HEK293 (cell line): Measurements from ENCODE around the gene HOXC11.
A peak's percentile ranks its signal among the peaks of the same experiment; 100 is the strongest.

Source experiments
- CTCF ChIA-PET: fragments of 350-600 bp; formaldehyde crosslinking; extraction: SDS; loops from one replicate; lab custom pipeline; 2021; ENCODE audit warnings: antibody characterized with exemption; lab: Yijun Ruan, JAX
- POLR2A ChIA-PET: fragments of 300-600 bp; formaldehyde crosslinking; extraction: SDS; loops from one replicate; lab custom pipeline; 2020; ENCODE audit warnings: antibody characterized with exemption, inconsistent platforms; lab: Yijun Ruan, JAX
- H3K27ac ChIP-seq: fragments of 200-500 bp; sonication (Bioruptor generic); 2 replicates; pipeline ENCODE4 v1.5.1; 2014; ENCODE audit warnings: low read depth, low read length, control low read depth, inconsistent platforms; ENCODE audit errors: extremely low read depth
- H3K36me3 ChIP-seq, 2 experiments: fragments of 200-500 bp in 1 of 2; sonication (Bioruptor generic) in 1 of 2; 1 replicate in 1 of 2; 2 replicates in 1 of 2; pipeline ENCODE4 v1.5.1; 2014 to 2017; ENCODE audit warnings: inconsistent platforms in 2 of 2, low read length in 2 of 2; ENCODE audit not compliant: control insufficient read depth in 2 of 2, insufficient read depth in 1 of 2
- H3K4me1 ChIP-seq: fragments of 200-500 bp; sonication (Bioruptor generic); 2 replicates; pipeline ENCODE4 v1.5.1; 2014; ENCODE audit warnings: mild to moderate bottlenecking, low read length, inconsistent platforms; ENCODE audit not compliant: control insufficient read depth, insufficient read depth
- H3K4me3 ChIP-seq: 2 replicates; pipeline ENCODE4 v1.5.1; 2011; ENCODE audit warnings: low read depth, mild to moderate bottlenecking, control low read depth, low read length, moderate library complexity
- H3K9me3 ChIP-seq: fragments of 200-500 bp; sonication (Bioruptor generic); 2 replicates; pipeline ENCODE4 v1.5.1; 2014; ENCODE audit warnings: low read depth, low read length, inconsistent platforms; ENCODE audit not compliant: control insufficient read depth, insufficient read depth
- ATF2 ChIP-seq: fragments of 450-650 bp; formaldehyde crosslinking; IDR thresholded peaks from 2 replicates; pipeline ENCODE4 v1.5.1; 2016; ENCODE audit warnings: missing biosample characterization, missing genetic modification characterization, low read depth
- EGR2 ChIP-seq: fragments of 450-650 bp; formaldehyde crosslinking; IDR thresholded peaks from 2 replicates; pipeline ENCODE4 v1.5.1; 2016; ENCODE audit warnings: low read depth, missing biosample characterization, missing genetic modification characterization
- GLIS2 ChIP-seq: fragments of 450-650 bp; formaldehyde crosslinking; IDR thresholded peaks from 2 replicates; pipeline ENCODE4 v1.5.1; 2016; ENCODE audit warnings: missing biosample characterization, missing genetic modification characterization
- HOXA7 ChIP-seq: sonication (generic); formaldehyde crosslinking; IDR thresholded peaks from 2 replicates; pipeline ENCODE4 v1.8.1; 2022; ENCODE audit warnings: missing genetic modification reagents, borderline replicate concordance
- KLF10 ChIP-seq: fragments of 450-650 bp; IDR thresholded peaks from 2 replicates; pipeline ENCODE4 v1.5.1; 2018; ENCODE audit warnings: missing biosample characterization, mild to moderate bottlenecking, missing genetic modification characterization
- SCRT2 ChIP-seq: fragments of 450-650 bp; formaldehyde crosslinking; IDR thresholded peaks from 2 replicates; pipeline ENCODE4 v1.5.1; 2016; ENCODE audit warnings: missing biosample characterization, missing genetic modification characterization
- SP2 ChIP-seq: fragments of 450-650 bp; formaldehyde crosslinking; IDR thresholded peaks from 2 replicates; pipeline ENCODE4 v1.5.1; 2016; ENCODE audit warnings: missing biosample characterization, missing genetic modification characterization
- SP3 ChIP-seq: fragments of 450-650 bp; formaldehyde crosslinking; IDR thresholded peaks from 2 replicates; pipeline ENCODE4 v1.5.1; 2016; ENCODE audit warnings: missing biosample characterization, missing genetic modification characterization
- TCF7L2 ChIP-seq: IDR thresholded peaks from 2 replicates; pipeline ENCODE4 v1.6.1; 2011; ENCODE audit warnings: low read depth, mild to moderate bottlenecking, inconsistent platforms, low read length, moderate library complexity, borderline replicate concordance
- WT1 ChIP-seq: fragments of 450-650 bp; formaldehyde crosslinking; IDR thresholded peaks from 2 replicates; pipeline ENCODE4 v1.5.1; 2016; ENCODE audit warnings: missing biosample characterization, missing genetic modification characterization
- ZNF121 ChIP-seq: fragments of 450-650 bp; formaldehyde crosslinking; IDR thresholded peaks from 2 replicates; pipeline ENCODE4 v1.5.1; 2016; ENCODE audit warnings: missing biosample characterization, missing genetic modification characterization
- ZNF148 ChIP-seq: fragments of 450-650 bp; formaldehyde crosslinking; IDR thresholded peaks from 2 replicates; pipeline ENCODE4 v1.5.0; 2017; ENCODE audit warnings: missing biosample characterization, missing genetic modification characterization, borderline replicate concordance
- ZNF184 ChIP-seq: fragments of 450-650 bp; IDR thresholded peaks from 2 replicates; pipeline ENCODE4 v1.5.1; 2018; ENCODE audit warnings: missing biosample characterization, mild to moderate bottlenecking, missing genetic modification characterization
- ZNF223 ChIP-seq: fragments of 450-650 bp; formaldehyde crosslinking; IDR thresholded peaks from 2 replicates; pipeline ENCODE4 v1.5.1; 2016; ENCODE audit warnings: missing biosample characterization, missing genetic modification characterization
- ZNF239 ChIP-seq: fragments of 450-650 bp; formaldehyde crosslinking; IDR thresholded peaks from 2 replicates; pipeline ENCODE4 v1.5.1; 2016; ENCODE audit warnings: missing biosample characterization, missing genetic modification characterization
- ZNF433 ChIP-seq: fragments of 450-650 bp; formaldehyde crosslinking; IDR thresholded peaks from 2 replicates; pipeline ENCODE4 v1.5.1; 2016; ENCODE audit warnings: missing biosample characterization, missing genetic modification characterization, low read depth
- ZNF530 ChIP-seq: fragments of 450-650 bp; formaldehyde crosslinking; IDR thresholded peaks from 2 replicates; pipeline ENCODE4 v1.5.1; 2016; ENCODE audit warnings: low read depth, missing biosample characterization, missing genetic modification characterization
- ZNF621 ChIP-seq: fragments of 450-650 bp; formaldehyde crosslinking; IDR thresholded peaks from 2 replicates; pipeline ENCODE4 v1.5.1; 2017; ENCODE audit warnings: missing biosample characterization, missing genetic modification characterization
- ZNF623 ChIP-seq: fragments of 450-650 bp; formaldehyde crosslinking; IDR thresholded peaks from 2 replicates; pipeline ENCODE4 v1.5.1; 2016; ENCODE audit warnings: missing biosample characterization, missing genetic modification characterization
- ZNF677 ChIP-seq: fragments of 450-650 bp; IDR thresholded peaks from 2 replicates; pipeline ENCODE4 v1.5.0; 2018; ENCODE audit warnings: missing biosample characterization, mild to moderate bottlenecking, missing genetic modification characterization, moderate library complexity
- ZNF837 ChIP-seq: fragments of 450-650 bp; formaldehyde crosslinking; IDR thresholded peaks from 2 replicates; pipeline ENCODE4 v1.5.1; 2016; ENCODE audit warnings: missing biosample characterization, missing genetic modification characterization
- TF ChIP-seq, protein P1 (sequence below): fragments of 450-650 bp; formaldehyde crosslinking; IDR thresholded peaks from 2 replicates; pipeline ENCODE4 v1.5.1; 2016; ENCODE audit warnings: missing biosample characterization, missing genetic modification characterization
- TF ChIP-seq, protein P2 (sequence below): fragments of 450-650 bp; formaldehyde crosslinking; IDR thresholded peaks from 2 replicates; pipeline ENCODE4 v1.5.1; 2017; ENCODE audit warnings: missing biosample characterization, missing genetic modification characterization
- TF ChIP-seq, protein P3 (sequence below): fragments of 450-650 bp; formaldehyde crosslinking; IDR thresholded peaks from 2 replicates; pipeline ENCODE4 v1.5.1; 2016; ENCODE audit warnings: missing biosample characterization, missing genetic modification characterization

The HOXC11 gene

DNA sequence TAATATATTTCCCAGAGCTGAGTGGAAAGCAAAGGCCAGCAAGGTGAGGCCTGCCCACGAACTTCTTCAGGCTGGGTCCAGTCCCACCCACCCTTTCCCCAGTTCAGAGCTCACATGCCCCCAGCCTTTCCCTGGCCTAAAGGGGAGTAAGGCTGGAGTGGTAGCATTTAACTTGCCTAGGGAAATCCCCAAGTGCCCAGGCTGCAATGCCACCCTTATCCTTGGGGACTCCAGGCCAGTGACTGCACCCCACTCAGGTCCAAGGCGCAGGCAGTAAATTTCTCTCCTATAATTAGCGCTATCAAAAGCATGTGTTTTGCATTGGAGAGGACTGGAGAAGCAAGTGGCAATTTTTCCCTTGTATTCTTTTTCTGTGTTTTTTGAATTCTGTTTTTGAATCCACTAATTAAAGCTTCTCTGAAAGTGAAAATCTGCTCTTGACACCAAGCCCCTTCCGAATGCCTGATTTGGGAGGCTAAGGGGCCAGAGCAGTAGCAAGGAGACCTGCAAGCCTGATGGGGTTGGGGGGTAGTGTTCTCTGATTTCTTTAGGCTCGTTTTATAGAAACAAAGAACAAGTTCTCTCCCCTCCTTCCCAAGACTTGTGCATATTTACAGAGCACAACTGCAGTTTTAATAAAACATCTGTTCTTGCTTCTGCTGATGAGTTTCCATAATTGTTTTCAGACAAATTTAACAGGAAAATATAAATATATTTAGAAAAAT is 51.8 kb downstream of the HOXC11 start:
- H3K9me3 ChIP-seq = no peaks in the 10 kb centered on the region
- no peak overlapping the region for H3K4me3 ChIP-seq
- TF ChIP-seq, protein P1, sequence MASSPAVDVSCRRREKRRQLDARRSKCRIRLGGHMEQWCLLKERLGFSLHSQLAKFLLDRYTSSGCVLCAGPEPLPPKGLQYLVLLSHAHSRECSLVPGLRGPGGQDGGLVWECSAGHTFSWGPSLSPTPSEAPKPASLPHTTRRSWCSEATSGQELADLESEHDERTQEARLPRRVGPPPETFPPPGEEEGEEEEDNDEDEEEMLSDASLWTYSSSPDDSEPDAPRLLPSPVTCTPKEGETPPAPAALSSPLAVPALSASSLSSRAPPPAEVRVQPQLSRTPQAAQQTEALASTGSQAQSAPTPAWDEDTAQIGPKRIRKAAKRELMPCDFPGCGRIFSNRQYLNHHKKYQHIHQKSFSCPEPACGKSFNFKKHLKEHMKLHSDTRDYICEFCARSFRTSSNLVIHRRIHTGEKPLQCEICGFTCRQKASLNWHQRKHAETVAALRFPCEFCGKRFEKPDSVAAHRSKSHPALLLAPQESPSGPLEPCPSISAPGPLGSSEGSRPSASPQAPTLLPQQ (tag by site-specific recombination) = no peak
- TF ChIP-seq ZNF223 (tag by site-specific recombination) (peak; percentile 68; the same call in 1 of the 2 replicates), EGR2 (tag by site-specific recombination) (0 out of 2 replicates have a peak, but pooled peaks have one; percentile 16)
- ChIA-PET CTCF (interaction anchor here (0.6 to 2.4 kb wide), 12 partner anchors 16 to 196 kb away, joined by 3 to 10 read pairs (median 4); partner anchors contain the start of genes HOXC10 and HOXC8), POLR2A (interaction anchor here (1.1 to 4.5 kb wide), 2 partner anchors 8 to 110 kb away, joined by 3 to 26 read pairs; no protein-coding TSS in a partner anchor)
- peaks cover 76% of the 10 kb centered on the region for H3K4me1 ChIP-seq
- H3K27ac ChIP-seq = no peak overlapping the region
- H3K36me3 ChIP-seq = peaks cover under 1 to 4% of the 10 kb centered on the region in 2 experiments; a peak in 2 of 3 replicates

GRCh38 chr12:54025499-54026405 is 52.8 kb downstream of the HOXC11 start:
- POLR2A ChIA-PET = interaction anchor here (1.1 to 4.5 kb wide), 2 partner anchors 9 to 109 kb away, joined by 3 to 26 read pairs; no protein-coding TSS in a partner anchor
- H3K4me3 ChIP-seq = no peak overlapping the region
- CTCF ChIA-PET = interaction anchor here (0.6 to 4.5 kb wide), 8 partner anchors 17 to 190 kb away, joined by 3 to 21 read pairs (median 8); partner anchors contain the start of gene HOXC8
- TF ChIP-seq KLF10 = no peak
- no peak for TF ChIP-seq WT1 (tag by site-specific recombination)
- TF ChIP-seq ZNF184 (tag by site-specific recombination) = no peak
- TF ChIP-seq ZNF148 = no peak
- TF ChIP-seq, protein P2, sequence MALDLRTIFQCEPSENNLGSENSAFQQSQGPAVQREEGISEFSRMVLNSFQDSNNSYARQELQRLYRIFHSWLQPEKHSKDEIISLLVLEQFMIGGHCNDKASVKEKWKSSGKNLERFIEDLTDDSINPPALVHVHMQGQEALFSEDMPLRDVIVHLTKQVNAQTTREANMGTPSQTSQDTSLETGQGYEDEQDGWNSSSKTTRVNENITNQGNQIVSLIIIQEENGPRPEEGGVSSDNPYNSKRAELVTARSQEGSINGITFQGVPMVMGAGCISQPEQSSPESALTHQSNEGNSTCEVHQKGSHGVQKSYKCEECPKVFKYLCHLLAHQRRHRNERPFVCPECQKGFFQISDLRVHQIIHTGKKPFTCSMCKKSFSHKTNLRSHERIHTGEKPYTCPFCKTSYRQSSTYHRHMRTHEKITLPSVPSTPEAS (tag by site-specific recombination) = no peak
- TF ChIP-seq SP2 (tag by site-specific recombination) = no peak
- TF ChIP-seq, protein P3, sequence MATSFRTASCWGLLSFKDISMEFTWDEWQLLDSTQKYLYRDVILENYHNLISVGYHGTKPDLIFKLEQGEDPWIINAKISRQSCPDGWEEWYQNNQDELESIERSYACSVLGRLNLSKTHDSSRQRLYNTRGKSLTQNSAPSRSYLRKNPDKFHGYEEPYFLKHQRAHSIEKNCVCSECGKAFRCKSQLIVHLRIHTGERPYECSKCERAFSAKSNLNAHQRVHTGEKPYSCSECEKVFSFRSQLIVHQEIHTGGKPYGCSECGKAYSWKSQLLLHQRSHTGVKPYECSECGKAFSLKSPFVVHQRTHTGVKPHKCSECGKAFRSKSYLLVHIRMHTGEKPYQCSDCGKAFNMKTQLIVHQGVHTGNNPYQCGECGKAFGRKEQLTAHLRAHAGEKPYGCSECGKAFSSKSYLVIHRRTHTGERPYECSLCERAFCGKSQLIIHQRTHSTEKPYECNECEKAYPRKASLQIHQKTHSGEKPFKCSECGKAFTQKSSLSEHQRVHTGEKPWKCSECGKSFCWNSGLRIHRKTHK = no peak
- no peak for TF ChIP-seq HOXA7 (CRISPR knock-in tag)
- no peak for TF ChIP-seq ATF2
- TF ChIP-seq ZNF121 (tag by site-specific recombination) = no peak
- no peak for TF ChIP-seq ZNF621 (tag by site-specific recombination)
- no peak for TF ChIP-seq ZNF677 (tag by site-specific recombination)
- TF ChIP-seq ZNF433 (tag by site-specific recombination) = no peak
- no peak for TF ChIP-seq ZNF623 (tag by site-specific recombination)
- peak; percentile 71 for TF ChIP-seq SCRT2 (tag by site-specific recombination)
- no peak for TF ChIP-seq ZNF530
- TF ChIP-seq ZNF239 = no peak
- no peak for TF ChIP-seq SP3 (tag by site-specific recombination)
- no peak for TF ChIP-seq GLIS2
- no peak for TF ChIP-seq ZNF837 (tag by site-specific recombination)
- TF ChIP-seq TCF7L2 = no peak

More at GRCh38 chr12:54025499-54026405, 52.8 kb downstream of the HOXC11 start:
- H3K36me3 ChIP-seq = peaks cover 4 to 7% of the 10 kb centered on the region in 2 experiments; a peak in 2 of 3 replicates
- H3K9me3 ChIP-seq = no peaks in the 10 kb centered on the region
- H3K4me1 ChIP-seq = peaks cover 67% of the 10 kb centered on the region
- H3K27ac ChIP-seq = peak overlapping the region; percentile 28; the same call in 1 of the 2 replicates
